K562 (cell line): Measurements from ENCODE around the gene EFCAB13. TPM values are rescaled to one million over a fixed set of nuclear protein-coding genes. Genes with fewer than 3 reads are reported as not detected.
"Not testable (repeated sequence)": the region's sequence is repeated elsewhere in the genome, so short reads cannot be mapped to it uniquely, and the experiment has no call there.

Source experiments
- ATAC-seq: fragments of 200-7000 bp; cut with Tn5 transposase; 3 replicates; pipeline ENCODE4 v1.9.1; 2020; ENCODE audit warnings: moderate library complexity
- BruUV-seq: library from RNA; stranded (reverse); fragments of 400-500 nt; replicated peaks from 2 replicates; lab custom pipeline; 2021; lab: Mats Ljungman, UMichigan
- CTCF ChIA-PET: fragments of 300-600 bp; formaldehyde crosslinking; extraction: SDS; loops from one replicate; lab custom pipeline; 2021; ENCODE audit warnings: low intra/inter-chr PET ratio; lab: Yijun Ruan, JAX
- POLR2A ChIA-PET: fragments of 300-600, 350-650 bp; sonication (Branson Sonifier 250); formaldehyde crosslinking; extraction: SDS; loops from one replicate; lab custom pipeline; 2021; ENCODE audit warnings: antibody characterized with exemption, inconsistent platforms; lab: Yijun Ruan, JAX
- DNase-seq, 4 experiments: peaks; one replicate each; pipeline versions ENCODE4 v3.0.0 to v3.0.0-alpha.2; 2011 to 2018; ENCODE audit warnings: low spot score in 3 of 4, mixed read lengths in 3 of 4; ENCODE audit errors: extremely low read depth in 1 of 4
- FAIRE-seq: peaks from 2 replicates; lab custom pipeline; 2011; peaks lifted over from hg19 to GRCh38; lab: Jason Lieb, UNC
- H2AFZ ChIP-seq: 2 replicates; pipeline ENCODE4 v1.6.0; 2011; ENCODE audit warnings: low read depth, low read length, control low read depth, inconsistent platforms
- H3K27ac ChIP-seq: fragments of 200-600 bp; 3 replicates; pipeline ENCODE4 v1.8.0; 2011; ENCODE audit warnings: low read depth, mild to moderate bottlenecking, control low read depth, inconsistent platforms, low read length, moderate library complexity, mixed read lengths; ENCODE audit errors: extremely low read depth
- H3K27me3 ChIP-seq, 2 experiments: fragments of 300-600 bp in 1 of 2; 2 replicates in 1 of 2; 3 replicates in 1 of 2; pipeline versions ENCODE4 v1.6.0 to v1.8.0; 2011; ENCODE audit warnings: inconsistent platforms in 2 of 2, low read length in 2 of 2, mild to moderate bottlenecking in 1 of 2, mixed read lengths in 1 of 2, moderate library complexity in 1 of 2; ENCODE audit not compliant: control insufficient read depth in 2 of 2, insufficient read depth in 2 of 2
- H3K36me3 ChIP-seq: fragments of 300-600 bp; 3 replicates; pipeline ENCODE4 v1.8.0; 2011; ENCODE audit warnings: mild to moderate bottlenecking, low read length, inconsistent platforms; ENCODE audit not compliant: control insufficient read depth, insufficient read depth
- H3K4me1 ChIP-seq, 2 experiments: fragments of 200-600 bp in 1 of 2; replicated peaks in 1 of 2; 2 replicates in 1 of 2; 3 replicates in 1 of 2; pipeline versions ENCODE4 v1.5.1 to v1.8.0; 2011; ENCODE audit warnings: inconsistent platforms in 2 of 2, low read length in 2 of 2, mild to moderate bottlenecking in 1 of 2, mixed read lengths in 1 of 2, moderate library complexity in 1 of 2; ENCODE audit not compliant: control insufficient read depth in 2 of 2, insufficient read depth in 2 of 2
- H3K4me2 ChIP-seq: 2 replicates; pipeline ENCODE4 v1.6.1; 2011; ENCODE audit warnings: low read length, control low read depth, inconsistent platforms, mixed read lengths; ENCODE audit not compliant: insufficient read depth
- H3K4me3 ChIP-seq: fragments of 200-600 bp; sonication (generic), shearing (Covaris generic); 2 replicates; pipeline ENCODE4 v1.5.1; 2016; ENCODE audit warnings: control low read depth, inconsistent platforms
- H3K79me2 ChIP-seq: fragments of 200-600 bp; 3 replicates; pipeline ENCODE4 v1.8.0; 2011; ENCODE audit warnings: low read length, inconsistent platforms; ENCODE audit not compliant: control insufficient read depth, insufficient read depth
- H3K9ac ChIP-seq, 2 experiments: 2 replicates each; pipeline versions ENCODE4 v1.6.0 to v1.6.1; 2011; ENCODE audit warnings: low read depth in 2 of 2, low read length in 2 of 2, control low read depth in 1 of 2, inconsistent platforms in 1 of 2, mild to moderate bottlenecking in 1 of 2, mixed read lengths in 1 of 2; ENCODE audit not compliant: insufficient read depth in 1 of 2
- H3K9me1 ChIP-seq: one replicate; pipeline ENCODE4 v1.6.0; 2011; ENCODE audit warnings: inconsistent platforms, mild to moderate bottlenecking, low read length, moderate library complexity; ENCODE audit not compliant: control insufficient read depth, insufficient read depth
- H3K9me3 ChIP-seq: replicated peaks from 2 replicates; pipeline ENCODE4 v1.5.1; 2011; ENCODE audit warnings: low read depth, low read length, inconsistent platforms; ENCODE audit not compliant: control insufficient read depth, insufficient read depth
- H4K20me1 ChIP-seq: replicated peaks from 2 replicates; pipeline ENCODE4 v1.6.1; 2011; ENCODE audit warnings: low read length, inconsistent platforms, mixed read lengths; ENCODE audit not compliant: control insufficient read depth, insufficient read depth
- FOXA3 ChIP-seq, 2 experiments: fragments of 450-650 bp in 1 of 2; sonication (generic) in 1 of 2; formaldehyde crosslinking; IDR thresholded peaks in 1 of 2; conservative IDR thresholded peaks in 1 of 2; 2 replicates each; pipeline versions ENCODE4 v1.4.0 to v1.8.0; 2020 to 2022; ENCODE audit warnings: mild to moderate bottlenecking in 2 of 2, missing genetic modification reagents in 1 of 2
- FOXP1 ChIP-seq: sonication (generic); formaldehyde crosslinking; IDR thresholded peaks from 2 replicates; pipeline ENCODE4 v1.8.0; 2022; ENCODE audit warnings: mild to moderate bottlenecking, missing genetic modification reagents
- HLTF ChIP-seq: fragments of 450-650 bp; IDR thresholded peaks from 2 replicates; pipeline ENCODE4 v1.6.1; 2016
- NFIC ChIP-seq: fragments of 450-650 bp; IDR thresholded peaks from 2 replicates; pipeline ENCODE4 v1.6.1; 2017; ENCODE audit warnings: mild to moderate bottlenecking, inconsistent platforms
- RBM15 ChIP-seq: fragments of 200-400 bp; formaldehyde crosslinking; IDR thresholded peaks from 2 replicates; pipeline ENCODE4 v1.6.1; 2018; ENCODE audit warnings: mild to moderate bottlenecking, low read length, moderate library complexity; ENCODE audit not compliant: insufficient read depth
- SMAD4 ChIP-seq: fragments of 250-450 bp; sonication (Bioruptor Pico); conservative IDR thresholded peaks from 2 replicates; pipeline ENCODE4 v1.8.0; 2021; ENCODE audit warnings: inconsistent platforms, mild to moderate bottlenecking, moderate library complexity
- TAF9B ChIP-seq: fragments of 450-650 bp; IDR thresholded peaks from 2 replicates; pipeline ENCODE4 v1.6.1; 2018; ENCODE audit warnings: mild to moderate bottlenecking; ENCODE audit not compliant: partially characterized antibody
- TFAP4 ChIP-seq: sonication (generic); formaldehyde crosslinking; IDR thresholded peaks from 2 replicates; pipeline ENCODE4 v1.8.0; 2022; ENCODE audit warnings: missing genetic modification reagents, mild to moderate bottlenecking, moderate library complexity, borderline replicate concordance
- TRIM24 ChIP-seq, 2 experiments: fragments of 450-650 bp; IDR thresholded peaks; 2 replicates each; pipeline ENCODE4 v1.6.1; 2016
- TRIM28 ChIP-seq: fragments of 450-650 bp; IDR thresholded peaks from 2 replicates; pipeline ENCODE4 v1.6.1; 2017
- ZNF280A ChIP-seq: fragments of 450-650 bp; IDR thresholded peaks from 2 replicates; pipeline ENCODE4 v1.6.1; 2018; ENCODE audit warnings: mild to moderate bottlenecking, low read depth; ENCODE audit not compliant: partially characterized antibody
- ZNF280B ChIP-seq: fragments of 250-450 bp; sonication (Bioruptor Pico); IDR thresholded peaks from 2 replicates; pipeline ENCODE4 v1.5.1; 2021; ENCODE audit warnings: mild to moderate bottlenecking
- WGBS: fragments of 100-300 bp; shearing (Covaris generic); methylation state at CpG from one replicate; pipeline ENCODE4 v1.1.6; 2016; ENCODE audit warnings: low coverage, mixed read lengths; ENCODE audit not compliant: insufficient coverage; ENCODE audit errors: missing lambda C conversion rate; 5-methylcytosine and 5-hydroxymethylcytosine counted together
- in situ Hi-C: fragments of 300-500 bp; cut with MboI; formaldehyde crosslinking; loops from 4 replicates; pipeline ENCODE4 v1.15.0; 2018; ENCODE audit warnings: inconsistent platforms, mixed read lengths
- intact Hi-C: fragments of 100-400 bp; cut with micrococcal nuclease; formaldehyde crosslinking; loops from 2 replicates; pipeline ENCODE4 v1.14.2; 2022
- polyA plus RNA-seq, 8 experiments: library from polyadenylated mRNA; depleted of rRNA in 4 of 8; stranded (reverse) in 5 of 8; unstranded in 3 of 8; fragments of >200 nt; fragmentation: Nextera tagmentation in 2 of 8; fragmentation: Illumina TruSeq in 1 of 8; extraction: Ambion mirVana in 2 of 8; extraction: Trizol in 1 of 8; gene quantifications; 2 replicates each; pipeline versions ENCODE4 v1.2.1 to v1.2.3, GENCODE V29; 2011 to 2014; ENCODE audit warnings: inconsistent platforms in 1 of 8, missing spikeins in 1 of 8
- total RNA-seq, 7 experiments: library from RNA; depleted of rRNA in 6 of 7; stranded (reverse); fragments of >200 nt in 6 of 7; fragmentation: Illumina TruSeq in 2 of 7; extraction: Trizol in 2 of 7; gene quantifications; 2 replicates each; pipeline versions ENCODE4 v1.2.1 to v1.2.3, GENCODE V29; 2011 to 2021; ENCODE audit warnings: low replicate concordance in 1 of 7

The EFCAB13 gene
- total and polyA plus RNA-seq, 9 of the 15 experiments (the other 6 are each of a cell fraction or from before 2014, with no cell fraction given) = 0.32 to 1.3 (median 0.95) TPM

- in situ Hi-C loops, H3K9ac ChIP-seq, H3K27ac ChIP-seq, H3K9me3 ChIP-seq, H3K36me3 ChIP-seq, BruUV-seq, H3K79me2 ChIP-seq, H3K4me2 ChIP-seq, FAIRE-seq, CTCF ChIA-PET, H3K9me1 ChIP-seq, H4K20me1 ChIP-seq: not testable (repeated sequence)
- WGBS = 4% methylated on average over 3 of the region's 3 CpGs
- TF ChIP-seq NFIC = peak; percentile 42
- TF ChIP-seq, all 486 proteins: peak for 1; not testable (repeated sequence) for 485
- H3K27me3 ChIP-seq, ATAC-seq, H3K4me3 ChIP-seq, POLR2A ChIA-PET, H2AFZ ChIP-seq, H3K4me1 ChIP-seq, intact Hi-C loops, DNase-seq: not testable (repeated sequence)
Observed at GRCh38 chr17:47370899-47371298, 47.1 kb downstream of the EFCAB13 start.

- 12% methylated on average over 1 of the region's 1 CpG for WGBS
- ChIA-PET CTCF (no interaction called here), POLR2A (no interaction called here)
- BruUV-seq = no TSS peak
- Histone ChIP-seq H3K4me2 (no peak overlapping the region), H3K27ac (no peak overlapping the region), H3K9me1 (no peaks in the 10 kb centered on the region), H2AFZ (no peak overlapping the region), H3K27me3 (no peaks in the 10 kb centered on the region), H3K9me3 (peaks cover 3% of the 10 kb centered on the region; the same call in 1 of the 2 replicates), H3K9ac (no peak overlapping the region), H4K20me1 (no peaks in the 10 kb centered on the region), H3K36me3 (no peaks in the 10 kb centered on the region), H3K4me3 (no peak overlapping the region), H3K4me1 (no peaks in the 10 kb centered on the region), H3K79me2 (no peaks in the 10 kb centered on the region)
- DNase-seq = no peak
- FAIRE-seq = no peak
- in situ Hi-C loops = no loop called here
- ATAC-seq = no peak
- intact Hi-C loops = no loop called here
- no peak for TF ChIP-seq FOXP1
- no peak for TF ChIP-seq RBM15
- TF ChIP-seq ZNF280A = peak; percentile 71
- TF ChIP-seq TRIM24 (IDR thresholded peaks at IDR 0.05) = peak in 1 of 2 experiments; percentile 57; a peak in 2 of 4 replicates
- no peak for TF ChIP-seq FOXA3 (CRISPR knock-in tag; conservative IDR thresholded peaks at IDR 0.05 in 1 of 2, IDR thresholded peaks at IDR 0.05 in 1 of 2)
- TF ChIP-seq SMAD4 (CRISPR knock-in tag) = no peak
- TF ChIP-seq TRIM28 = peak; percentile 93
- TF ChIP-seq ZNF280B = peak; percentile 79; the same call in 1 of the 2 replicates
- TF ChIP-seq TFAP4 (CRISPR knock-in tag) = no peak
- TF ChIP-seq HLTF = 0 out of 2 replicates have a peak, but pooled peaks have one; percentile 62
- TF ChIP-seq TAF9B = no peak
Observed at GRCh38 chr17:47373002-47373401, 49.2 kb downstream of the EFCAB13 start.
